Measurements from ENCODE around the gene ICE2. TPM values are rescaled to one million over a fixed set of nuclear protein-coding genes. Genes with fewer than 3 reads are reported as not detected.

ICE2 gene
- total and polyA plus RNA-seq, 2 of the 4 experiments (the other 2 are of a cell fraction), result 14.7 to 21.1 TPM

- no peak overlapping the region for H3K14ac ChIP-seq (replicated peaks; ENCODE audit: low read depth, low read length)
- POLR2A ChIA-PET (ENCODE audit: unreplicated experiment), result interaction anchor here (0.7 to 1.0 kb wide), 2 partner anchors 13 to 29 kb away, joined by 3 to 4 read pairs; partner anchors contain the start of gene ANXA2
- H3K27me3 ChIP-seq (ENCODE audit: control insufficient read depth, insufficient read depth, low read length), result no peaks in the 10 kb centered on the region
- peaks cover 6% of the 10 kb centered on the region for H3K9me1 ChIP-seq (ENCODE audit: insufficient read depth, low read length)
- H2BK20ac ChIP-seq (ENCODE audit: low read depth, low read length), result no peak overlapping the region
- H3K36me3 ChIP-seq (ENCODE audit: control insufficient read depth, insufficient read depth, low read length), result peaks cover 9% of the 10 kb centered on the region; the same call in 1 of the 2 replicates
- no CpG with 5 or more reads among the region's 2 CpGs for WGBS, 2 experiments (ENCODE audit: extremely low coverage in 2 of 2, insufficient read length in 1 of 2)
- ATAC-seq (ENCODE audit: low read depth) (peak; percentile 74), DNase-seq (peak; percentile 85)
- H4K20me1 ChIP-seq (ENCODE audit: insufficient read depth, low read length), result peaks cover 3% of the 10 kb centered on the region; the same call in 1 of the 2 replicates
- no peak overlapping the region for H3K18ac ChIP-seq (ENCODE audit: low read depth, low read length)
- BruUV-seq (replicated peaks), result no TSS peak
- H4K91ac ChIP-seq (ENCODE audit: insufficient read depth, low read depth, low read length), result no peak overlapping the region
- H3K23ac ChIP-seq (ENCODE audit: low read depth, low read length), result no peak overlapping the region
- no peak overlapping the region for H4K8ac ChIP-seq (ENCODE audit: low read depth in 2 of 2, low read length in 2 of 2)
- TF ChIP-seq FOS (IDR thresholded peaks at IDR 0.05; ENCODE audit: low read depth, low read length) (peak; percentile 83), MXI1 (IDR thresholded peaks at IDR 0.05; ENCODE audit: borderline replicate concordance, low read depth, low read length) (no peak), CEBPB (IDR thresholded peaks at IDR 0.05; ENCODE audit: low read depth, low read length) (peak; percentile 58)
- no peak overlapping the region for H2AK9ac ChIP-seq (replicated peaks; ENCODE audit: low read depth, low read length, poor library complexity)
- no peak overlapping the region for H2BK5ac ChIP-seq (ENCODE audit: low read depth, low read length, poor library complexity, severe bottlenecking)
- no peak overlapping the region for H2BK15ac ChIP-seq (ENCODE audit: low read depth, low read length)
- intact Hi-C loops (cut with micrococcal nuclease), result no loop called here
- H4K5ac ChIP-seq (ENCODE audit: low read depth, low read length), result no peak overlapping the region
- H3K9me3 ChIP-seq (ENCODE audit: control insufficient read depth, insufficient read depth, low read length), result no peaks in the 10 kb centered on the region
- no peak overlapping the region for H3K56ac ChIP-seq (ENCODE audit: extremely low read depth, insufficient read depth, low read length)
- H3K4me2 ChIP-seq (ENCODE audit: low read depth, low read length), result peak overlapping the region; percentile 62
- peaks cover 6 to 29% of the 10 kb centered on the region in 2 experiments for H3K79me1 ChIP-seq (ENCODE audit: low read depth in 1 of 2, low read length in 2 of 2)
- H3K4me3 ChIP-seq (ENCODE audit: insufficient read depth, low read depth, low read length), result no peak overlapping the region
- CTCF ChIA-PET, result no interaction called here
- no peak overlapping the region for H2AK5ac ChIP-seq (ENCODE audit: low read depth, low read length)
- in situ Hi-C loops (cut with MboI; ENCODE audit: low sequenced_read_pairs), result loop anchor here (25.0 kb wide), 1 partner anchor 740 kb away; the partner anchor contains the start of gene BNIP2
- peak overlapping the region; percentile 29; the same call in 1 of the 2 replicates for H3K27ac ChIP-seq (ENCODE audit: insufficient read depth, low read length)
- no peak overlapping the region for H2AFZ ChIP-seq (replicated peaks; ENCODE audit: low read length, poor library complexity)
- dilution Hi-C loops (cut with HindIII; ENCODE audit: low sequenced_read_pairs, unreplicated experiment), result no loop called here
- H3K4me1 ChIP-seq (ENCODE audit: control insufficient read depth, insufficient read depth, low read length), result peaks cover 6% of the 10 kb centered on the region
- H3K9ac ChIP-seq (ENCODE audit: low read depth, low read length), result no peak overlapping the region
- no peak overlapping the region for H2BK120ac ChIP-seq (ENCODE audit: low read depth, low read length)
- H3K4ac ChIP-seq (ENCODE audit: low read depth, low read length), result peak overlapping the region; percentile 34; the same call in 1 of the 2 replicates
These were observed 52.0 kb downstream of the ICE2 start for GRCh38 chr15:60426870-60427508.

Data from IMR-90 (cell line).